GM12865 (cell line): Measurements from ENCODE around the gene CABLES1.

Experiments
- DNase-seq: peaks from one replicate; pipeline ENCODE4 v3.0.0; 2010; ENCODE audit warnings: low read depth
- H3K4me3 ChIP-seq: 2 replicates; pipeline ENCODE4 v1.5.1; 2011; ENCODE audit warnings: mild to moderate bottlenecking, low read depth, low read length, control low read depth
- CTCF ChIP-seq: IDR thresholded peaks from 2 replicates; pipeline ENCODE4 v1.5.1; 2011; ENCODE audit warnings: low read length, control low read depth, low read depth, inconsistent platforms; ENCODE audit not compliant: insufficient read depth; ENCODE audit errors: missing control alignments

The CABLES1 gene

DNA sequence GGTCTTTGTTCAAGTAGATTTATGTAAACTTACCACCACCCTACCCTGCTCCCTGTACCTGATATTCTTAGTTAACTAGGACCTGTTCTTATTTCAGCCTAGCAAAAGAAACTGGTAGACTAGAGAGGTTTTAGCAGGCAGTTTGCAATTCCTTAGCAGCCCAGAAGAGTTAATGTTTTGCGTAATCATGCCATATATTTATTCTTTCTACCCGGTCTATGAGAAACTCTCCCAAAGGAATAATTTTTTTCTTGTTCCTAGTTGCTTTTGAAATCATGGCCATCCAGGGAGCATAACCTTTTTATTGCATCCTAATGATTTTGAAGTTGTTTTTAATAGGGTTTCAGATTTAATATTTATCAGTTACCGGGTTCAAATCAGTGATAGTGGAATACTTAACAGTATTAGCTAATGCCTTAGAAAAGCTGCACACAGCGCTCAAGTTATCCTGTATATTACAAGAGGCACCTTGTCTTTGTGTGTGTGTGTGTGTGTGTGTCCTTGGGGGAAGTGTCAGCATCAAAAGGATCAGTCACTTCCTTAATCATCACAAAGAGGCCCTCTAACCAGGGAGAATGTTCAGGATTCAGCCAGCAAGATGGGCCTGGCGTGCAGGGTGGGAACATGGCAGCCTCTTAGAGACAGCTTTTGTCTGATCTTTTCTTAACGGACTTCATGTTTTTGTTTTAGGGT lies 52.9 kb downstream of the CABLES1 start:
- DNase-seq, result no peak
- no peak for TF ChIP-seq CTCF
- no peak overlapping the region for H3K4me3 ChIP-seq

DNA sequence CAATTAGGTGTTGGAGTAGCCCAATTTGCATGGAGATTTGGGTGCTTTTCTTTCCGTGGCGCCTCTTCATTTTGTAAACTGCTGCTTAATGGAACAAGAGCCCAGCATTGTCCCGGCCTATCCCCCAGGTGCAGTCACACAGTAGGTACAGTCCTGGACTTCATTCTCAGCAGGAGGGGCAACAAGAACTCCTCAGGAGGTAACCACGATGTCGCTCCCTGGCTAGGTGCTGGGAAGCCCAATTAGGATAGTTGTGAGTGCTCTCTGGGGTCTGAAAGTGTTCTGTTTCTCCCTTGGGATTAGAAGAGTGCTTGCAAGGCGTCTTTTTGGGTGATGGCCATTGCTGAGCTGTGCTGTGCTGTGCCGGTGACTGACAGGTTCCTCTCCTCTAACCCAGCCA lies 53.8 kb downstream of the CABLES1 start:
- no peak for DNase-seq
- TF ChIP-seq CTCF, result no peak
- H3K4me3 ChIP-seq, result no peak overlapping the region

GRCh38 chr18:23189768-23190661 lies 54.7 kb downstream of the CABLES1 start:
- no peak overlapping the region for H3K4me3 ChIP-seq
- no peak for DNase-seq
- TF ChIP-seq CTCF, result no peak

GRCh38 chr18:23191232-23191631 lies 55.9 kb downstream of the CABLES1 start:
- TF ChIP-seq CTCF, result no peak
- DNase-seq, result no peak
- H3K4me3 ChIP-seq, result no peak overlapping the region

- no peak overlapping the region for H3K4me3 ChIP-seq
- no peak for DNase-seq
- TF ChIP-seq CTCF, result no peak
Measured at GRCh38 chr18:23193742-23194141, 58.5 kb downstream of the CABLES1 start.

- no peak for DNase-seq
- no peak for TF ChIP-seq CTCF
- H3K4me3 ChIP-seq, result no peak overlapping the region
Measured at GRCh38 chr18:23194155-23194996, 59.1 kb downstream of the CABLES1 start.
